HEK293 (cell line): ENCODE results near the gene UNC13A.

ENCODE experiments used
- CTCF ChIA-PET: fragments of 350-600 bp; formaldehyde crosslinking; extraction: SDS; loops from one replicate; lab custom pipeline; 2021; ENCODE audit warnings: antibody characterized with exemption; lab: Yijun Ruan, JAX
- POLR2A ChIA-PET: fragments of 300-600 bp; formaldehyde crosslinking; extraction: SDS; loops from one replicate; lab custom pipeline; 2020; ENCODE audit warnings: antibody characterized with exemption, inconsistent platforms; lab: Yijun Ruan, JAX
- H3K27ac ChIP-seq: fragments of 200-500 bp; sonication (Bioruptor generic); 2 replicates; pipeline ENCODE4 v1.5.1; 2014; ENCODE audit warnings: low read depth, low read length, control low read depth, inconsistent platforms; ENCODE audit errors: extremely low read depth
- H3K36me3 ChIP-seq, 2 experiments: fragments of 200-500 bp in 1 of 2; sonication (Bioruptor generic) in 1 of 2; 1 replicate in 1 of 2; 2 replicates in 1 of 2; pipeline ENCODE4 v1.5.1; 2014 to 2017; ENCODE audit warnings: inconsistent platforms in 2 of 2, low read length in 2 of 2; ENCODE audit not compliant: control insufficient read depth in 2 of 2, insufficient read depth in 1 of 2
- H3K4me1 ChIP-seq: fragments of 200-500 bp; sonication (Bioruptor generic); 2 replicates; pipeline ENCODE4 v1.5.1; 2014; ENCODE audit warnings: mild to moderate bottlenecking, low read length, inconsistent platforms; ENCODE audit not compliant: control insufficient read depth, insufficient read depth
- H3K4me3 ChIP-seq: 2 replicates; pipeline ENCODE4 v1.5.1; 2011; ENCODE audit warnings: low read depth, mild to moderate bottlenecking, control low read depth, low read length, moderate library complexity
- H3K9me3 ChIP-seq: fragments of 200-500 bp; sonication (Bioruptor generic); 2 replicates; pipeline ENCODE4 v1.5.1; 2014; ENCODE audit warnings: low read depth, low read length, inconsistent platforms; ENCODE audit not compliant: control insufficient read depth, insufficient read depth
- AEBP2 ChIP-seq: fragments of 450-650 bp; formaldehyde crosslinking; IDR thresholded peaks from 2 replicates; pipeline ENCODE4 v1.5.1; 2016; ENCODE audit warnings: missing biosample characterization, missing genetic modification characterization, borderline replicate concordance
- GLI2 ChIP-seq: fragments of 450-650 bp; formaldehyde crosslinking; IDR thresholded peaks from 2 replicates; pipeline ENCODE4; 2017; ENCODE audit warnings: missing biosample characterization, missing genetic modification characterization, low read depth, borderline replicate concordance
- PRDM4 ChIP-seq: fragments of 450-650 bp; formaldehyde crosslinking; IDR thresholded peaks from 2 replicates; pipeline ENCODE4 v1.5.1; 2017; ENCODE audit warnings: missing biosample characterization, missing genetic modification characterization
- ZBTB11 ChIP-seq: fragments of 450-650 bp; formaldehyde crosslinking; conservative IDR thresholded peaks from 2 replicates; pipeline ENCODE4 v1.5.1; 2016; ENCODE audit warnings: low read depth, missing biosample characterization, missing genetic modification characterization
- ZNF155 ChIP-seq: fragments of 450-650 bp; formaldehyde crosslinking; IDR thresholded peaks from 2 replicates; pipeline ENCODE4 v1.5.1; 2016; ENCODE audit warnings: missing biosample characterization, missing genetic modification characterization
- ZNF311 ChIP-seq: fragments of 450-650 bp; formaldehyde crosslinking; IDR thresholded peaks from 2 replicates; pipeline ENCODE4 v1.5.1; 2017; ENCODE audit warnings: missing biosample characterization, missing genetic modification characterization, borderline replicate concordance
- ZNF366 ChIP-seq: fragments of 450-650 bp; formaldehyde crosslinking; conservative IDR thresholded peaks from 2 replicates; pipeline ENCODE4 v1.5.1; 2016; ENCODE audit warnings: missing biosample characterization, missing genetic modification characterization
- ZNF416 ChIP-seq: fragments of 450-650 bp; formaldehyde crosslinking; IDR thresholded peaks from 2 replicates; pipeline ENCODE4 v1.5.1; 2016; ENCODE audit warnings: missing biosample characterization, missing genetic modification characterization
- ZNF560 ChIP-seq: fragments of 450-650 bp; formaldehyde crosslinking; IDR thresholded peaks from 2 replicates; pipeline ENCODE4 v1.5.1; 2017; ENCODE audit warnings: missing biosample characterization, missing genetic modification characterization, borderline replicate concordance
- ZNF580 ChIP-seq: fragments of 450-650 bp; formaldehyde crosslinking; IDR thresholded peaks from 2 replicates; pipeline ENCODE4 v1.5.1; 2016; ENCODE audit warnings: missing biosample characterization, missing genetic modification characterization
- ZNF600 ChIP-seq: fragments of 450-650 bp; formaldehyde crosslinking; IDR thresholded peaks from 2 replicates; pipeline ENCODE4 v1.5.1; 2016; ENCODE audit warnings: missing biosample characterization, missing genetic modification characterization
- ZNF623 ChIP-seq: fragments of 450-650 bp; formaldehyde crosslinking; IDR thresholded peaks from 2 replicates; pipeline ENCODE4 v1.5.1; 2016; ENCODE audit warnings: missing biosample characterization, missing genetic modification characterization
- ZNF639 ChIP-seq: fragments of 450-650 bp; formaldehyde crosslinking; IDR thresholded peaks from 2 replicates; pipeline ENCODE4 v1.5.1; 2016; ENCODE audit warnings: missing biosample characterization, missing genetic modification characterization
- ZNF768 ChIP-seq: fragments of 450-650 bp; formaldehyde crosslinking; IDR thresholded peaks from 2 replicates; pipeline ENCODE4 v1.5.1; 2018; ENCODE audit warnings: missing biosample characterization, mild to moderate bottlenecking, missing genetic modification characterization
- ZNF792 ChIP-seq: fragments of 450-650 bp; formaldehyde crosslinking; IDR thresholded peaks from 2 replicates; pipeline ENCODE4 v1.5.1; 2016; ENCODE audit warnings: missing biosample characterization, missing genetic modification characterization

Gene UNC13A

GRCh38 chr19:17614476-17614875, 73.7 kb downstream of the UNC13A start (continued):
- TF ChIP-seq ZNF600 (tag by site-specific recombination) = no peak
- no peak for TF ChIP-seq ZNF639
- no peak for TF ChIP-seq PRDM4
- no peak for TF ChIP-seq ZBTB11
- TF ChIP-seq ZNF311 (tag by site-specific recombination) = no peak
- TF ChIP-seq ZNF366 = no peak
- no peak for TF ChIP-seq ZNF560 (tag by site-specific recombination)
- no peak for TF ChIP-seq ZNF155 (tag by site-specific recombination)

- Histone ChIP-seq H3K4me3 (no peak overlapping the region), H3K9me3 (no peaks in the 10 kb centered on the region), H3K27ac (no peak overlapping the region), H3K4me1 (no peaks in the 10 kb centered on the region), H3K36me3 (no peaks in the 10 kb centered on the region)
- TF ChIP-seq GLI2 (tag by site-specific recombination) (no peak), ZNF768 (peak; percentile 91), ZNF416 (tag by site-specific recombination) (no peak), AEBP2 (tag by site-specific recombination) (no peak), ZNF792 (no peak), ZNF623 (no peak), ZNF580 (0 out of 2 replicates have a peak, but pooled peaks have one; percentile 15)
- ChIA-PET POLR2A (no interaction called here), CTCF (no interaction called here)
Measured at GRCh38 chr19:17611462-17612244, 76.5 kb downstream of the UNC13A start.
